Activated CD4-positive, alpha-beta T cell treated with anti-CD3 and anti-CD28 coated beads, Interleukin-2, amount 50 U/mL, for 1 hour (primary cell): Measurements from ENCODE around the gene MCC.

Experiments
- DNase-seq: peaks from one replicate; pipeline ENCODE4 v3.0.0-alpha.2; 2020

The MCC gene

GRCh38 chr5:113040672-113041260 lies 447.5 kb downstream of the MCC start:
- DNase-seq = no peak

- no peak for DNase-seq
Observed at GRCh38 chr5:113039934-113040285, 448.3 kb downstream of the MCC start.

- DNase-seq = no peak
Observed at GRCh38 chr5:113039229-113039933, 448.9 kb downstream of the MCC start.

- no peak for DNase-seq
Observed at GRCh38 chr5:113038714-113039113, 449.5 kb downstream of the MCC start.

GRCh38 chr5:113038136-113038535 lies 450.1 kb downstream of the MCC start:
- no peak for DNase-seq

- DNase-seq = no peak
Observed at GRCh38 chr5:113036826-113037225, 451.4 kb downstream of the MCC start.

GRCh38 chr5:113036321-113036720 lies 451.9 kb downstream of the MCC start:
- DNase-seq = no peak

GRCh38 chr5:113035096-113035495 lies 453.2 kb downstream of the MCC start:
- no peak for DNase-seq

GRCh38 chr5:113034182-113034773 lies 454.0 kb downstream of the MCC start:
- DNase-seq = no peak

- no peak for DNase-seq
Observed at GRCh38 chr5:113031557-113031956, 456.7 kb downstream of the MCC start.

- no peak for DNase-seq
Observed at GRCh38 chr5:113031104-113031503, 457.1 kb downstream of the MCC start.

- no peak for DNase-seq
Observed at GRCh38 chr5:113029614-113030013, 458.6 kb downstream of the MCC start.

- DNase-seq = no peak
Observed at GRCh38 chr5:113027431-113027830, 460.8 kb downstream of the MCC start.

GRCh38 chr5:113027015-113027414 lies 461.2 kb downstream of the MCC start:
- no peak for DNase-seq

- DNase-seq = no peak
Observed at GRCh38 chr5:113026211-113026610, 462.0 kb downstream of the MCC start.

GRCh38 chr5:113025596-113025995 lies 462.7 kb downstream of the MCC start:
- no peak for DNase-seq

- no peak for DNase-seq
Observed at GRCh38 chr5:113024076-113024697, 464.1 kb downstream of the MCC start.

GRCh38 chr5:113022661-113023060 lies 465.6 kb downstream of the MCC start:
- no peak for DNase-seq

GRCh38 chr5:113020461-113021273 lies 467.6 kb downstream of the MCC start:
- peak; percentile 7 for DNase-seq

- DNase-seq = no peak
Observed at GRCh38 chr5:113017881-113018635, 470.2 kb downstream of the MCC start.

GRCh38 chr5:113005454-113005853 lies 482.8 kb downstream of the MCC start:
- no peak for DNase-seq

GRCh38 chr5:113003763-113004162 lies 484.5 kb downstream of the MCC start:
- no peak for DNase-seq
